SK-N-SH (cell line): Measurements from ENCODE around the gene DCLRE1A. TPM values are rescaled to one million over a fixed set of nuclear protein-coding genes. Genes with fewer than 3 reads are reported as not detected.

Experiments used
- CTCF ChIA-PET: fragments of 300-600, 350-600 bp; formaldehyde crosslinking; extraction: SDS; loops from one replicate; lab custom pipeline; 2021; lab: Yijun Ruan, JAX
- POLR2A ChIA-PET: fragments of 350-600 bp; sonication (Branson Sonifier 250); formaldehyde crosslinking; extraction: SDS; loops from one replicate; lab custom pipeline; 2020; ENCODE audit warnings: antibody characterized with exemption, inconsistent platforms; lab: Yijun Ruan, JAX
- DNase-seq: peaks from one replicate; pipeline ENCODE4 v3.0.0; 2012
- H2AFZ ChIP-seq: fragments of 200-600 bp; sonication (generic); 2 replicates; pipeline ENCODE4 v1.8.1; 2016; ENCODE audit warnings: antibody characterized with exemption, mild to moderate bottlenecking, low read depth
- H3F3A ChIP-seq: fragments of 200-600 bp; sonication (generic); replicated peaks from 2 replicates; pipeline ENCODE3; 2016; ENCODE audit warnings: antibody characterized with exemption, mild to moderate bottlenecking; ENCODE audit not compliant: insufficient read depth
- H3K27ac ChIP-seq, 2 experiments: fragments of 200-500 bp in 1 of 2; fragments of 200-600 bp in 1 of 2; sonication (Bioruptor generic) in 1 of 2; sonication (generic), shearing (Covaris generic) in 1 of 2; 2 replicates each; pipeline versions ENCODE4 v1.5.1 to v1.6.1; 2014 to 2016; ENCODE audit warnings: low read depth in 2 of 2, inconsistent platforms in 1 of 2, low read length in 1 of 2, mild to moderate bottlenecking in 1 of 2, mixed read lengths in 1 of 2
- H3K27me3 ChIP-seq: fragments of 200-600 bp; sonication (generic), shearing (Covaris generic); 2 replicates; pipeline ENCODE4 v1.6.1; 2016; ENCODE audit warnings: mixed run types; ENCODE audit not compliant: insufficient read depth
- H3K36me3 ChIP-seq, 2 experiments: fragments of 200-500 bp in 1 of 2; fragments of 200-600 bp in 1 of 2; sonication (Bioruptor generic) in 1 of 2; sonication (generic) in 1 of 2; replicated peaks in 1 of 2; 2 replicates each; pipeline versions ENCODE3 to v1.5.1; 2014 to 2016; ENCODE audit warnings: low read length in 1 of 2, mild to moderate bottlenecking in 1 of 2; ENCODE audit not compliant: insufficient read depth in 2 of 2, control insufficient read depth in 1 of 2
- H3K4me1 ChIP-seq, 2 experiments: fragments of 200-500 bp in 1 of 2; fragments of 200-600 bp in 1 of 2; sonication (Bioruptor generic) in 1 of 2; sonication (generic), shearing (Covaris generic) in 1 of 2; 2 replicates each; pipeline versions ENCODE4 v1.5.1 to v1.6.1; 2014 to 2016; ENCODE audit warnings: low read depth in 1 of 2, low read length in 1 of 2, mixed run types in 1 of 2; ENCODE audit not compliant: insufficient read depth in 2 of 2, control insufficient read depth in 1 of 2
- H3K4me2 ChIP-seq: fragments of 200-600 bp; sonication (generic), shearing (Covaris generic); 2 replicates; pipeline ENCODE4 v1.6.1; 2017; ENCODE audit warnings: mixed run types
- H3K4me3 ChIP-seq, 2 experiments: fragments of 200-500 bp in 1 of 2; fragments of 200-600 bp in 1 of 2; sonication (Bioruptor generic) in 1 of 2; sonication (generic), shearing (Covaris generic) in 1 of 2; 2 replicates each; pipeline versions ENCODE4 v1.5.1 to v1.8.1; 2014 to 2016; ENCODE audit warnings: low read depth in 2 of 2, inconsistent platforms in 1 of 2, low read length in 1 of 2, mild to moderate bottlenecking in 1 of 2, mixed read lengths in 1 of 2, moderate library complexity in 1 of 2
- H3K79me2 ChIP-seq: fragments of 200-600 bp; sonication (generic); 2 replicates; pipeline ENCODE4 v1.8.1; 2017; ENCODE audit warnings: mild to moderate bottlenecking; ENCODE audit not compliant: insufficient read depth
- H3K9ac ChIP-seq: fragments of 200-600 bp; sonication (generic); 2 replicates; pipeline ENCODE4 v1.6.1; 2017; ENCODE audit warnings: mixed run types
- H3K9me2 ChIP-seq: fragments of 200-600 bp; sonication (generic); 2 replicates; pipeline ENCODE4 v1.6.1; 2017; ENCODE audit warnings: mixed run types
- H3K9me3 ChIP-seq: fragments of 200-600 bp; sonication (generic); 2 replicates; pipeline ENCODE4 v1.6.1; 2017; ENCODE audit warnings: mixed run types, mild to moderate bottlenecking, moderate library complexity
- H4K20me1 ChIP-seq: fragments of 200-600 bp; sonication (generic); 2 replicates; pipeline ENCODE4 v1.6.1; 2017; ENCODE audit warnings: mild to moderate bottlenecking, mixed run types; ENCODE audit not compliant: insufficient read depth
- CHD2 ChIP-seq: fragments of 150-350 bp; IDR thresholded peaks from 2 replicates; pipeline ENCODE4 v1.6.1; 2018; ENCODE audit warnings: low read length; ENCODE audit not compliant: partially characterized antibody
- CTCF ChIP-seq: fragments of 200-600 bp; sonication (generic); IDR thresholded peaks from 2 replicates; pipeline ENCODE4 v1.6.1; 2017; ENCODE audit warnings: antibody characterized with exemption, mild to moderate bottlenecking, moderate library complexity
- ELF1 ChIP-seq: IDR thresholded peaks from 2 replicates; pipeline ENCODE4 v1.4.0; 2012
- EP300 ChIP-seq, 2 experiments: IDR thresholded peaks; 2 replicates each; pipeline versions ENCODE4 v1.4.0 to v1.6.1; 2012; ENCODE audit warnings: borderline replicate concordance in 1 of 2, low read depth in 1 of 2, low read length in 1 of 2
- FOSL2 ChIP-seq: IDR thresholded peaks from 2 replicates; pipeline ENCODE4 v1.4.0; 2012; ENCODE audit warnings: low read depth, mild to moderate bottlenecking, moderate library complexity, borderline replicate concordance
- FOXJ3 ChIP-seq: sonication (generic); formaldehyde crosslinking; IDR thresholded peaks from 2 replicates; pipeline ENCODE4 v1.5.1; 2020; ENCODE audit warnings: mild to moderate bottlenecking, missing genetic modification reagents
- IRF3 ChIP-seq: fragments of 150-350 bp; IDR thresholded peaks from 2 replicates; pipeline ENCODE4 v1.6.1; 2016; ENCODE audit warnings: mild to moderate bottlenecking, low read depth, low read length
- JUND ChIP-seq: IDR thresholded peaks from 2 replicates; pipeline ENCODE4 v1.4.0; 2012
- MEF2A ChIP-seq: IDR thresholded peaks from 2 replicates; pipeline ENCODE4 v1.4.0; 2012; ENCODE audit warnings: low read depth, borderline replicate concordance
- NFIC ChIP-seq: IDR thresholded peaks from 2 replicates; pipeline ENCODE4 v1.4.0; 2012; ENCODE audit warnings: borderline replicate concordance
- NRF1 ChIP-seq: IDR thresholded peaks from 2 replicates; pipeline ENCODE4 v1.6.1; 2012; ENCODE audit warnings: low read depth, mild to moderate bottlenecking, low read length
- PBX3 ChIP-seq: IDR thresholded peaks from 2 replicates; pipeline ENCODE4; 2012
- POLR2AphosphoS5 ChIP-seq: IDR thresholded peaks from 2 replicates; pipeline ENCODE4 v1.6.1; 2012; ENCODE audit warnings: low read depth, low read length
- RFX5 ChIP-seq: IDR thresholded peaks from 2 replicates; pipeline ENCODE4 v1.6.1; 2012; ENCODE audit warnings: mild to moderate bottlenecking, improper control_type of control experiment, low read length
- TEAD4 ChIP-seq: IDR thresholded peaks from 2 replicates; pipeline ENCODE4 v1.4.0; 2012; ENCODE audit warnings: mild to moderate bottlenecking, borderline replicate concordance; ENCODE audit not compliant: insufficient read depth
- USF2 ChIP-seq: fragments of 150-350 bp; IDR thresholded peaks from 2 replicates; pipeline ENCODE4 v1.6.1; 2017; ENCODE audit warnings: antibody characterized with exemption, low read length, low read depth, borderline replicate concordance
- WGBS: methylation state at CpG from one replicate; pipeline ENCODE4 v1.1.6; 2017; ENCODE audit warnings: low lambda C conversion rate; 5-methylcytosine and 5-hydroxymethylcytosine counted together
- polyA plus RNA-seq, 3 experiments: library from polyadenylated mRNA; depleted of rRNA; stranded (reverse); fragments of >200 nt; gene quantifications; 2 replicates each; pipeline ENCODE4 v1.2.3, GENCODE V29; 2012

DCLRE1A gene
- polyA plus RNA-seq, 1 of the 3 experiments (the other 2 are of a cell fraction) = 2.6 TPM

- Histone ChIP-seq H2AFZ (0 out of 2 replicates have a peak overlapping the region, but pooled peaks have one; percentile 14), H3K4me1 (no peaks in the 10 kb centered on the region), H3K9me2 (no peaks in the 10 kb centered on the region), H4K20me1 (no peaks in the 10 kb centered on the region), H3K27ac (no peak overlapping the region), H3K4me2 (no peak overlapping the region), H3F3A (no peaks in the 10 kb centered on the region), H3K9ac (no peak overlapping the region), H3K36me3 (no peaks in the 10 kb centered on the region), H3K9me3 (no peaks in the 10 kb centered on the region), H3K27me3 (peaks cover 20% of the 10 kb centered on the region), H3K4me3 (no peak overlapping the region), H3K79me2 (no peaks in the 10 kb centered on the region)
- no peak for TF ChIP-seq RFX5
- TF ChIP-seq CTCF = no peak
- TF ChIP-seq IRF3 = no peak
- no peak for TF ChIP-seq ELF1
- no peak for TF ChIP-seq JUND
- TF ChIP-seq FOXJ3 = no peak
- no peak for TF ChIP-seq CHD2
- TF ChIP-seq NRF1 = no peak
- no peak for TF ChIP-seq PBX3
- no peak for TF ChIP-seq MEF2A
- TF ChIP-seq TEAD4 = no peak
- no peak for TF ChIP-seq NFIC
- TF ChIP-seq POLR2AphosphoS5 = no peak
- TF ChIP-seq EP300 (IDR thresholded peaks at IDR 0.05; ENCODE audit: borderline replicate concordance in 1 of 2, low read depth in 1 of 2, low read length in 1 of 2) = no peak
- TF ChIP-seq USF2 = no peak
- TF ChIP-seq FOSL2 = no peak
- ChIA-PET POLR2A (no interaction called here), CTCF (interaction anchor here (1.1 to 2.5 kb wide), 3 partner anchors 9 to 295 kb away, joined by 3 to 10 read pairs (median 3); no protein-coding TSS in a partner anchor)
- no peak for DNase-seq
- WGBS = 21% methylated on average over 3 of the region's 3 CpGs
Observed at GRCh38 chr10:113808168-113808567, 45.7 kb downstream of the DCLRE1A start.
